K562 (cell line): ENCODE data around the gene ABHD8. TPM values are rescaled to one million over a fixed set of nuclear protein-coding genes. Genes with fewer than 3 reads are reported as not detected.

Source experiments
- ATF6 ChIP-seq: sonication (generic); formaldehyde crosslinking; IDR thresholded peaks from 2 replicates; pipeline ENCODE4 v1.4.0; 2020; ENCODE audit warnings: mild to moderate bottlenecking, missing genetic modification reagents
- DNMT1 ChIP-seq: fragments of 450-650 bp; IDR thresholded peaks from 2 replicates; pipeline ENCODE4 v1.6.1; 2016; ENCODE audit warnings: antibody characterized with exemption, mild to moderate bottlenecking
- E4F1 ChIP-seq: fragments of 250-450 bp; sonication (Bioruptor Pico); IDR thresholded peaks from 2 replicates; pipeline ENCODE4 v1.5.0; 2021; ENCODE audit warnings: mild to moderate bottlenecking, borderline replicate concordance
- EGR1 ChIP-seq: fragments of 450-650 bp; conservative IDR thresholded peaks from 2 replicates; pipeline ENCODE4 v1.6.1; 2017; ENCODE audit warnings: mild to moderate bottlenecking
- ETS2 ChIP-seq: IDR thresholded peaks from 2 replicates; pipeline ENCODE4 v1.6.1; 2016; ENCODE audit warnings: borderline replicate concordance, missing genetic modification characterization, mild to moderate bottlenecking, moderate library complexity, missing compliant biosample characterization; ENCODE audit not compliant: poor library complexity, severe bottlenecking
- EWSR1 ChIP-seq: fragments of 450-650 bp; IDR thresholded peaks from 2 replicates; pipeline ENCODE4 v1.6.1; 2018; ENCODE audit warnings: borderline replicate concordance, mild to moderate bottlenecking, low read depth, moderate library complexity; ENCODE audit not compliant: partially characterized antibody
- FOXK2 ChIP-seq, 2 experiments: fragments of 450-650 bp; IDR thresholded peaks in 1 of 2; conservative IDR thresholded peaks in 1 of 2; 2 replicates each; pipeline ENCODE4 v1.6.1; 2016; ENCODE audit warnings: low read depth in 2 of 2, mild to moderate bottlenecking in 1 of 2
- HDGF ChIP-seq: fragments of 450-650 bp; IDR thresholded peaks from 2 replicates; pipeline ENCODE4 v1.6.1; 2016
- HNRNPH1 ChIP-seq: fragments of 200-400 bp; formaldehyde crosslinking; optimal IDR thresholded peaks from 2 replicates; pipeline ENCODE3; 2017; ENCODE audit warnings: low read depth, mild to moderate bottlenecking, low read length, moderate library complexity
- HNRNPLL ChIP-seq: fragments of 200-400 bp; formaldehyde crosslinking; IDR thresholded peaks from 2 replicates; pipeline ENCODE4 v1.6.1; 2017; ENCODE audit warnings: low read length, low read depth, mild to moderate bottlenecking; ENCODE audit not compliant: poor library complexity, severe bottlenecking
- KAT8 ChIP-seq: fragments of 450-650 bp; IDR thresholded peaks from 2 replicates; pipeline ENCODE4 v1.6.1; 2016; ENCODE audit warnings: low read depth, mild to moderate bottlenecking
- LEF1 ChIP-seq: fragments of 450-650 bp; IDR thresholded peaks from 2 replicates; pipeline ENCODE4 v1.6.1; 2016; ENCODE audit warnings: mild to moderate bottlenecking
- MXI1 ChIP-seq: IDR thresholded peaks from 2 replicates; pipeline ENCODE4 v1.6.1; 2011; ENCODE audit warnings: low read depth, mild to moderate bottlenecking, improper control_type of control experiment, low read length
- NR2C1 ChIP-seq, 2 experiments: fragments of 450-650 bp; IDR thresholded peaks; 2 replicates each; pipeline ENCODE4 v1.6.1; 2017; ENCODE audit warnings: mild to moderate bottlenecking in 2 of 2, antibody characterized with exemption in 1 of 2, inconsistent platforms in 1 of 2, missing compliant biosample characterization in 1 of 2, missing genetic modification characterization in 1 of 2
- PHF21A ChIP-seq: fragments of 450-650 bp; IDR thresholded peaks from 2 replicates; pipeline ENCODE4 v1.6.1; 2017; ENCODE audit warnings: low read depth, borderline replicate concordance
- RBM17 ChIP-seq: fragments of 200-400 bp; formaldehyde crosslinking; IDR thresholded peaks from 2 replicates; pipeline ENCODE4 v1.6.1; 2017; ENCODE audit warnings: low read depth, mild to moderate bottlenecking, low read length, borderline replicate concordance
- RBM34 ChIP-seq: fragments of 200-400 bp; formaldehyde crosslinking; IDR thresholded peaks from 2 replicates; pipeline ENCODE4 v1.6.1; 2018; ENCODE audit warnings: low read length, borderline replicate concordance; ENCODE audit not compliant: insufficient read depth
- SP2 ChIP-seq: IDR thresholded peaks from 2 replicates; pipeline ENCODE4 v1.6.1; 2011; ENCODE audit warnings: mild to moderate bottlenecking, low read depth, low read length, moderate library complexity; ENCODE audit not compliant: poor library complexity, severe bottlenecking; ENCODE audit errors: extremely low read depth
- TFAM ChIP-seq: fragments of 250-450 bp; sonication (Bioruptor Pico); conservative IDR thresholded peaks from 2 replicates; pipeline ENCODE4 v1.5.0; 2021; ENCODE audit warnings: mild to moderate bottlenecking, moderate library complexity
- ZNF121 ChIP-seq: sonication (generic); formaldehyde crosslinking; conservative IDR thresholded peaks from 2 replicates; pipeline ENCODE4 v1.8.0; 2022; ENCODE audit warnings: missing genetic modification reagents
- ZNF316 ChIP-seq: fragments of 450-650 bp; IDR thresholded peaks from 2 replicates; pipeline ENCODE4 v1.6.1; 2016
- ZNF431 ChIP-seq: sonication (generic); formaldehyde crosslinking; IDR thresholded peaks from 2 replicates; pipeline ENCODE4 v1.8.0; 2022; ENCODE audit warnings: mild to moderate bottlenecking, missing genetic modification reagents
- polyA plus RNA-seq, 8 experiments: library from polyadenylated mRNA; depleted of rRNA in 4 of 8; stranded (reverse) in 5 of 8; unstranded in 3 of 8; fragments of >200 nt; fragmentation: Nextera tagmentation in 2 of 8; fragmentation: Illumina TruSeq in 1 of 8; extraction: Ambion mirVana in 2 of 8; extraction: Trizol in 1 of 8; gene quantifications; 2 replicates each; pipeline versions ENCODE4 v1.2.1 to v1.2.3, GENCODE V29; 2011 to 2014; ENCODE audit warnings: inconsistent platforms in 1 of 8, missing spikeins in 1 of 8
- total RNA-seq, 7 experiments: library from RNA; depleted of rRNA in 6 of 7; stranded (reverse); fragments of >200 nt in 6 of 7; fragmentation: Illumina TruSeq in 2 of 7; extraction: Trizol in 2 of 7; gene quantifications; 2 replicates each; pipeline versions ENCODE4 v1.2.1 to v1.2.3, GENCODE V29; 2011 to 2021; ENCODE audit warnings: low replicate concordance in 1 of 7
- TF ChIP-seq, protein P1 (sequence below): IDR thresholded peaks from 2 replicates; pipeline ENCODE4 v1.6.1; 2011; ENCODE audit warnings: borderline replicate concordance, low read depth, mild to moderate bottlenecking, moderate library complexity, low read length; ENCODE audit not compliant: insufficient read depth, poor library complexity, severe bottlenecking

ABHD8 gene
- total and polyA plus RNA-seq, 9 of the 15 experiments (the other 6 are each of a cell fraction or from before 2014, with no cell fraction given) = 0.04 to 6.6 (median 2.0) TPM; not detected in 1

DNA sequence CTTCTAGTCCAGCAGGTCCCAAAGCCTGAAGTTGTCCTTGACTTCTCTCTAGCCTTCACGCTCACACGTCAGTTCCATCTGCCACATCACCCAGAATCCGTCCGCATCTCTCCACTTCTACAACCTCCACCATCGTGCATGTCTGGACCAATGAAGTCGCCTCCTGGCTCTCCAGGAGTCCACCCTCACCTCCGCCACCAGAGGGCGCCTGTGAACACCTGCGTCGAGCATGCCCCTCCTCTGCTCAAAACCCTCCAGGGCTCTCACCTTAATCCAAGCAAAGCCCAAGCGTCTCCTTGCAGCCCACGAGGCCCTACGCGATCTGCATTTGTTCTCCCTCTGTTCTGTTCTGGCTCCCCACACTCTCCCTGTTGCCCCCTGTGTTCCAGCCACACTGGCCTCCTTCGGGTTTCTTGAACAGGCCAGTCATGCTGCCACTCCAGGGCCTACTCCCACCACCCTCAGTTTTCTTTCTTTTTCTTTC is 42.3 kb downstream of the ABHD8 start (continued):
- TF ChIP-seq, protein P1, sequence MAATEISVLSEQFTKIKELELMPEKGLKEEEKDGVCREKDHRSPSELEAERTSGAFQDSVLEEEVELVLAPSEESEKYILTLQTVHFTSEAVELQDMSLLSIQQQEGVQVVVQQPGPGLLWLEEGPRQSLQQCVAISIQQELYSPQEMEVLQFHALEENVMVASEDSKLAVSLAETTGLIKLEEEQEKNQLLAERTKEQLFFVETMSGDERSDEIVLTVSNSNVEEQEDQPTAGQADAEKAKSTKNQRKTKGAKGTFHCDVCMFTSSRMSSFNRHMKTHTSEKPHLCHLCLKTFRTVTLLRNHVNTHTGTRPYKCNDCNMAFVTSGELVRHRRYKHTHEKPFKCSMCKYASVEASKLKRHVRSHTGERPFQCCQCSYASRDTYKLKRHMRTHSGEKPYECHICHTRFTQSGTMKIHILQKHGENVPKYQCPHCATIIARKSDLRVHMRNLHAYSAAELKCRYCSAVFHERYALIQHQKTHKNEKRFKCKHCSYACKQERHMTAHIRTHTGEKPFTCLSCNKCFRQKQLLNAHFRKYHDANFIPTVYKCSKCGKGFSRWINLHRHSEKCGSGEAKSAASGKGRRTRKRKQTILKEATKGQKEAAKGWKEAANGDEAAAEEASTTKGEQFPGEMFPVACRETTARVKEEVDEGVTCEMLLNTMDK = peak; percentile 59
- TF ChIP-seq EGR1 (no peak), E4F1 (no peak), EWSR1 (no peak), HNRNPLL (peak; percentile 4), PHF21A (no peak; the same call in 1 of the 2 replicates), NR2C1 (IDR thresholded peaks at IDR 0.05) (no peak), NR2C1 (tag; IDR thresholded peaks at IDR 0.05) (no peak), DNMT1 (no peak), ETS2 (no peak), HNRNPH1 (no peak), FOXK2 (conservative IDR thresholded peaks at IDR 0.05 in 1 of 2, IDR thresholded peaks at IDR 0.05 in 1 of 2; ENCODE audit: low read depth in 2 of 2) (peak in 1 of 2 experiments; percentile 43; a peak in 1 of 4 replicates), ZNF431 (CRISPR knock-in tag) (no peak), RBM17 (no peak), TFAM (CRISPR knock-in tag) (no peak), ZNF316 (no peak), HDGF (peak; percentile 93; the same call in 1 of the 2 replicates), LEF1 (no peak), SP2 (no peak), ZNF121 (CRISPR knock-in tag) (no peak), RBM34 (no peak), KAT8 (no peak), ATF6 (no peak), MXI1 (no peak)
